H9 (cell line): Measurements from ENCODE around the gene RUNDC1. TPM values are rescaled to one million over a fixed set of nuclear protein-coding genes. Genes with fewer than 3 reads are reported as not detected.
"Not testable (repeated sequence)": the region's sequence is repeated elsewhere in the genome, so short reads cannot be mapped to it uniquely, and the experiment has no call there.

ENCODE experiments used
- DNase-seq: peaks from one replicate; pipeline ENCODE4 v3.0.0-alpha.2; 2017
- H2AFZ ChIP-seq: one replicate; pipeline ENCODE4 v1.6.1; 2013; ENCODE audit warnings: mild to moderate bottlenecking, low read length, control low read depth, moderate library complexity
- H2AK5ac ChIP-seq: 2 replicates; pipeline ENCODE4 v1.6.1; 2013; ENCODE audit warnings: low read length, control low read depth, mixed read lengths; ENCODE audit not compliant: insufficient read length
- H2BK120ac ChIP-seq: one replicate; pipeline ENCODE4 v1.6.1; 2013; ENCODE audit warnings: low read depth, mild to moderate bottlenecking, low read length, control low read depth, inconsistent platforms; ENCODE audit not compliant: poor library complexity, severe bottlenecking
- H2BK12ac ChIP-seq: 2 replicates; pipeline ENCODE4 v1.6.1; 2013; ENCODE audit warnings: low read length, control low read depth, mixed read lengths, low read depth; ENCODE audit not compliant: insufficient read length
- H2BK15ac ChIP-seq: 2 replicates; pipeline ENCODE4 v1.6.1; 2013; ENCODE audit warnings: low read depth, low read length, control low read depth
- H2BK20ac ChIP-seq: one replicate; pipeline ENCODE4 v1.6.1; 2013; ENCODE audit warnings: low read depth, mild to moderate bottlenecking, low read length, control low read depth, inconsistent platforms; ENCODE audit not compliant: poor library complexity, severe bottlenecking
- H2BK5ac ChIP-seq: 2 replicates; pipeline ENCODE4 v1.6.1; 2013; ENCODE audit warnings: low read length, control low read depth, mixed read lengths; ENCODE audit not compliant: insufficient read length
- H3K14ac ChIP-seq: 2 replicates; pipeline ENCODE4 v1.6.1; 2013; ENCODE audit warnings: low read length, control low read depth; ENCODE audit not compliant: insufficient read depth
- H3K18ac ChIP-seq: 2 replicates; pipeline ENCODE4 v1.6.1; 2013; ENCODE audit warnings: low read depth, mild to moderate bottlenecking, mixed read lengths, low read length, control low read depth; ENCODE audit not compliant: insufficient read length
- H3K23ac ChIP-seq: 2 replicates; pipeline ENCODE4 v1.6.1; 2013; ENCODE audit warnings: low read length, control low read depth, mixed read lengths, low read depth; ENCODE audit not compliant: insufficient read length
- H3K23me2 ChIP-seq: 2 replicates; pipeline ENCODE4 v1.6.1; 2013; ENCODE audit warnings: low read depth, mild to moderate bottlenecking, mixed read lengths, low read length, control low read depth; ENCODE audit not compliant: insufficient read length, poor library complexity, severe bottlenecking
- H3K27ac ChIP-seq: 2 replicates; pipeline ENCODE4 v1.5.1; 2013; ENCODE audit warnings: low read length, control low read depth, mixed read lengths, low read depth; ENCODE audit not compliant: insufficient read length
- H3K27me3 ChIP-seq: 2 replicates; pipeline ENCODE4 v1.6.1; 2013; ENCODE audit warnings: low read length, control low read depth, inconsistent platforms; ENCODE audit not compliant: insufficient read depth
- H3K4ac ChIP-seq: 2 replicates; pipeline ENCODE4 v1.6.1; 2013; ENCODE audit warnings: low read depth, mild to moderate bottlenecking, control low read depth, inconsistent platforms, low read length, moderate library complexity
- H3K4me1 ChIP-seq: 2 replicates; pipeline ENCODE4 v1.6.1; 2013; ENCODE audit warnings: low read length, control low read depth, inconsistent platforms; ENCODE audit not compliant: insufficient read depth
- H3K4me2 ChIP-seq: 2 replicates; pipeline ENCODE4 v1.6.1; 2013; ENCODE audit warnings: low read length, control low read depth, mixed read lengths; ENCODE audit not compliant: insufficient read length, insufficient read depth
- H3K56ac ChIP-seq: 2 replicates; pipeline ENCODE4 v1.6.1; 2013; ENCODE audit warnings: low read depth, mild to moderate bottlenecking, mixed read lengths, low read length, control low read depth; ENCODE audit not compliant: insufficient read length
- H3K79me1 ChIP-seq: 2 replicates; pipeline ENCODE4 v1.6.1; 2013; ENCODE audit warnings: low read depth, mild to moderate bottlenecking, moderate library complexity, low read length, control low read depth, inconsistent platforms; ENCODE audit not compliant: insufficient read depth, poor library complexity, severe bottlenecking
- H3K79me2 ChIP-seq: 2 replicates; pipeline ENCODE4 v1.6.1; 2013; ENCODE audit warnings: low read length, control low read depth, inconsistent platforms; ENCODE audit not compliant: insufficient read depth
- H3K9ac ChIP-seq: 2 replicates; pipeline ENCODE4 v1.6.1; 2013; ENCODE audit warnings: low read length, control low read depth, mixed read lengths; ENCODE audit not compliant: insufficient read length; ENCODE audit errors: extremely low read depth
- H3K9me3 ChIP-seq: one replicate; pipeline ENCODE4 v1.6.1; 2013; ENCODE audit warnings: low read depth, low read length, inconsistent platforms; ENCODE audit not compliant: control insufficient read depth
- H3T11ph ChIP-seq: one replicate; pipeline ENCODE4 v1.6.1; 2013; ENCODE audit warnings: mild to moderate bottlenecking, low read length, control low read depth, inconsistent platforms
- H4K20me1 ChIP-seq: one replicate; pipeline ENCODE4 v1.6.1; 2013; ENCODE audit not compliant: control insufficient read depth, insufficient read length, insufficient read depth
- H4K5ac ChIP-seq: 2 replicates; pipeline ENCODE4 v1.6.1; 2013; ENCODE audit warnings: low read depth, mild to moderate bottlenecking, mixed read lengths, low read length, control low read depth; ENCODE audit not compliant: insufficient read length
- H4K8ac ChIP-seq: replicated peaks from 2 replicates; pipeline ENCODE4 v1.6.1; 2013; ENCODE audit warnings: low read length, control low read depth, mixed read lengths, low read depth; ENCODE audit not compliant: insufficient read length
- H4K91ac ChIP-seq: 2 replicates; pipeline ENCODE4 v1.6.1; 2013; ENCODE audit warnings: low read depth, mild to moderate bottlenecking, moderate library complexity, mixed read lengths, low read length, control low read depth; ENCODE audit not compliant: insufficient read length
- H3K27ac Mint-ChIP-seq, 3 experiments: 2 replicates in 2 of 3; 3 replicates in 1 of 3; pipeline ENCODE4 v1.8.0; 2020 to 2021; ENCODE audit warnings: mixed read lengths in 3 of 3, mild to moderate bottlenecking in 1 of 3, moderate library complexity in 1 of 3
- H3K27me3 Mint-ChIP-seq: 2 replicates; pipeline ENCODE4 v1.8.0; 2021; ENCODE audit warnings: low read depth, mild to moderate bottlenecking, moderate library complexity, mixed read lengths
- H3K36me3 Mint-ChIP-seq, 3 experiments: 2 replicates in 2 of 3; 3 replicates in 1 of 3; pipeline ENCODE4 v1.8.0; 2020 to 2021; ENCODE audit warnings: low read depth in 3 of 3, mixed read lengths in 3 of 3; ENCODE audit not compliant: insufficient read depth in 1 of 3
- H3K4me1 Mint-ChIP-seq, 2 experiments: 2 replicates each; pipeline ENCODE4 v1.8.0; 2020; ENCODE audit warnings: mixed read lengths in 2 of 2
- H3K4me3 Mint-ChIP-seq, 2 experiments: 2 replicates in 1 of 2; 3 replicates in 1 of 2; pipeline ENCODE4 v1.8.0; 2020 to 2021; ENCODE audit warnings: mild to moderate bottlenecking in 2 of 2, mixed read lengths in 2 of 2, moderate library complexity in 1 of 2
- H3K9me3 Mint-ChIP-seq, 2 experiments: 2 replicates in 1 of 2; 3 replicates in 1 of 2; pipeline ENCODE4 v1.8.0; 2020; ENCODE audit warnings: mild to moderate bottlenecking in 2 of 2, mixed read lengths in 2 of 2, moderate library complexity in 1 of 2
- WGBS: extraction: QIAGEN DNeasy Blood & Tissue Kit; methylation state at CpG from one replicate; pipeline ENCODE4 v1.1.7; 2013; ENCODE audit warnings: missing lambda C conversion rate, low lambda C conversion rate, mixed read lengths; ENCODE audit not compliant: insufficient read length; ENCODE audit errors: extremely low coverage; 5-methylcytosine and 5-hydroxymethylcytosine counted together
- total RNA-seq: library from RNA; stranded (reverse); gene quantifications from 2 replicates; pipeline ENCODE4 v1.2.1, GENCODE V29; 2021
- TF ChIP-seq, protein P1 (sequence below): fragments of 200-600 bp; sonication (generic); conservative IDR thresholded peaks from 3 replicates; pipeline ENCODE4 v1.8.0; 2021; ENCODE audit warnings: antibody characterized with exemption, mild to moderate bottlenecking

Gene RUNDC1
- total RNA-seq, 1 experiment from 2014 or later, result 18.8 TPM

GRCh38 chr17:42992872-42993271 lies 12.5 kb downstream of the RUNDC1 start:
- no peak overlapping the region for H3T11ph ChIP-seq
- H3K4me1 ChIP-seq, result no peaks in the 10 kb centered on the region
- TF ChIP-seq, protein P1, sequence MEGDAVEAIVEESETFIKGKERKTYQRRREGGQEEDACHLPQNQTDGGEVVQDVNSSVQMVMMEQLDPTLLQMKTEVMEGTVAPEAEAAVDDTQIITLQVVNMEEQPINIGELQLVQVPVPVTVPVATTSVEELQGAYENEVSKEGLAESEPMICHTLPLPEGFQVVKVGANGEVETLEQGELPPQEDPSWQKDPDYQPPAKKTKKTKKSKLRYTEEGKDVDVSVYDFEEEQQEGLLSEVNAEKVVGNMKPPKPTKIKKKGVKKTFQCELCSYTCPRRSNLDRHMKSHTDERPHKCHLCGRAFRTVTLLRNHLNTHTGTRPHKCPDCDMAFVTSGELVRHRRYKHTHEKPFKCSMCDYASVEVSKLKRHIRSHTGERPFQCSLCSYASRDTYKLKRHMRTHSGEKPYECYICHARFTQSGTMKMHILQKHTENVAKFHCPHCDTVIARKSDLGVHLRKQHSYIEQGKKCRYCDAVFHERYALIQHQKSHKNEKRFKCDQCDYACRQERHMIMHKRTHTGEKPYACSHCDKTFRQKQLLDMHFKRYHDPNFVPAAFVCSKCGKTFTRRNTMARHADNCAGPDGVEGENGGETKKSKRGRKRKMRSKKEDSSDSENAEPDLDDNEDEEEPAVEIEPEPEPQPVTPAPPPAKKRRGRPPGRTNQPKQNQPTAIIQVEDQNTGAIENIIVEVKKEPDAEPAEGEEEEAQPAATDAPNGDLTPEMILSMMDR, result no peak
- Mint-ChIP-seq H3K4me3 (no peak overlapping the region), H3K4me1 (peaks cover 8 to 10% of the 10 kb centered on the region in 2 experiments), H3K27me3 (no peaks in the 10 kb centered on the region), H3K9me3 (no peaks in the 10 kb centered on the region), H3K27ac (no peak overlapping the region), H3K36me3 (peaks cover 27 to 58% (median 52%) of the 10 kb centered on the region in 3 experiments; a peak in 6 of 7 replicates)
- H2BK120ac ChIP-seq, result no peak overlapping the region
- H4K91ac ChIP-seq, result no peak overlapping the region
- no peak overlapping the region for H2AK5ac ChIP-seq
- no peak overlapping the region for H2BK15ac ChIP-seq
- H3K79me2 ChIP-seq, result no peaks in the 10 kb centered on the region
- H3K27ac ChIP-seq, result no peak overlapping the region
- no peak overlapping the region for H3K14ac ChIP-seq
- WGBS, result no CpG with 5 or more reads among the region's 5 CpGs
- H3K23ac ChIP-seq, result no peak overlapping the region
- H2AFZ ChIP-seq, result no peak overlapping the region
- H3K18ac ChIP-seq, result no peak overlapping the region
- no peak overlapping the region for H4K8ac ChIP-seq
- H3K23me2 ChIP-seq, result no peaks in the 10 kb centered on the region
- no peak overlapping the region for H2BK12ac ChIP-seq
- DNase-seq, result no peak
- H3K4me2 ChIP-seq, result no peak overlapping the region
- H3K56ac ChIP-seq, result no peak overlapping the region
- no peak overlapping the region for H4K5ac ChIP-seq
- no peaks in the 10 kb centered on the region for H3K79me1 ChIP-seq
- no peaks in the 10 kb centered on the region for H3K27me3 ChIP-seq
- no peaks in the 10 kb centered on the region for H4K20me1 ChIP-seq
- H3K9me3 ChIP-seq, result no peaks in the 10 kb centered on the region
- no peak overlapping the region for H3K4ac ChIP-seq
- no peak overlapping the region for H3K9ac ChIP-seq
- no peak overlapping the region for H2BK5ac ChIP-seq
- H2BK20ac ChIP-seq, result no peak overlapping the region

- not testable (repeated sequence) for H3T11ph ChIP-seq, H3K23me2 ChIP-seq, H3K27me3 Mint-ChIP-seq, H3K79me2 ChIP-seq, H3K23ac ChIP-seq, H2AK5ac ChIP-seq, H3K9me3 ChIP-seq, H3K4me3 Mint-ChIP-seq, H2BK120ac ChIP-seq, H2BK5ac ChIP-seq, H3K27ac ChIP-seq, H2BK12ac ChIP-seq, H3K56ac ChIP-seq, H4K8ac ChIP-seq, H4K91ac ChIP-seq, DNase-seq, H3K4ac ChIP-seq, H4K20me1 ChIP-seq, H4K5ac ChIP-seq, H2BK20ac ChIP-seq, H3K9me3 Mint-ChIP-seq, H3K18ac ChIP-seq, H3K9ac ChIP-seq, H3K4me2 ChIP-seq, H3K27me3 ChIP-seq, H2BK15ac ChIP-seq, H3K4me1 ChIP-seq, H3K79me1 ChIP-seq, H3K14ac ChIP-seq, H3K27ac Mint-ChIP-seq, H2AFZ ChIP-seq
- WGBS, result no CpG with 5 or more reads among the region's 10 CpGs
- peaks cover 9 to 11% of the 10 kb centered on the region in 2 experiments for H3K4me1 Mint-ChIP-seq
- peaks cover 26 to 54% (median 48%) of the 10 kb centered on the region in 3 experiments; a peak in 6 of 7 replicates for H3K36me3 Mint-ChIP-seq
These were observed 13.5 kb downstream of the RUNDC1 start for GRCh38 chr17:42993913-42994312.
